ENCODE measurements around the gene ETV6.
A peak's percentile ranks its signal among the peaks of the same experiment; 100 is the strongest.

Gene ETV6

DNA sequence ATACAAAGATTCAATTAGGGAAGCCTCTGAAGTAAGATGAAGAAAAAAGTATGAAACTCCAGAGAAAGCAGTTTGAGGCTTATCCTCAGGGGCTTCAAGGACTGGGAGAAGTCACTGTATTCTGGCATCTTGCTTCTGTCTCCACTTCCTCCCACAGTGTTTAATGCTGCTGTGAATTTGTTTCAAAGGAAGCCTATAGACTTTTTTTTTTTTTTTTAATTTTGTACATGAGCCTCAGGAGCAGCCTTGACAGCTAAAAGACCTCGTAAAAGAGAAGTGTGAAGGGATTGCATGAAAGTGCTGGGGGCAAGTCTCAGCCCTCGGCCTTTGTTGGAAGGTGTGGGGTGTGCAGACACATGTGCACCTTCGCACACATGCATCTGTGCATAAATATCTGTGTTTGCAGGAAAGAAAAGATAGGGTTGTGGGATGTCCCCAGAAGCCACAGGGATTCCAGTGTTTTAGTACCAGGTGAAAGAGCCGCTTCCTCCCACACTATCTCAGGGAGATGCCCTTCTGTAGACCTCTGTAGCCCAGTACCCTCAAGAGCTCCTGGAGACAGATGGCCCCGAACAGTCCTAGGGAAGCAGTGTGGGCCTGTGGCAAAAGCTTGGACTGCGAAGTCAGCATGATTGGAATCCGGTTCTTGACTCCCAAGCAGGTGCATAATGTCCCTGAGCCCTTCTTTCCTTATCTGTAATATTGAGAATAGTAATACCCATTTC lies 227.8 kb downstream of the ETV6 start:
- Histone ChIP-seq H3K4me3 (ENCODE audit: low read length) (no peak overlapping the region), H3K9me3 (ENCODE audit: control insufficient read depth, low read length) (no peaks in the 10 kb centered on the region)
- no peak for DNase-seq (ENCODE audit: low read depth)

DNA sequence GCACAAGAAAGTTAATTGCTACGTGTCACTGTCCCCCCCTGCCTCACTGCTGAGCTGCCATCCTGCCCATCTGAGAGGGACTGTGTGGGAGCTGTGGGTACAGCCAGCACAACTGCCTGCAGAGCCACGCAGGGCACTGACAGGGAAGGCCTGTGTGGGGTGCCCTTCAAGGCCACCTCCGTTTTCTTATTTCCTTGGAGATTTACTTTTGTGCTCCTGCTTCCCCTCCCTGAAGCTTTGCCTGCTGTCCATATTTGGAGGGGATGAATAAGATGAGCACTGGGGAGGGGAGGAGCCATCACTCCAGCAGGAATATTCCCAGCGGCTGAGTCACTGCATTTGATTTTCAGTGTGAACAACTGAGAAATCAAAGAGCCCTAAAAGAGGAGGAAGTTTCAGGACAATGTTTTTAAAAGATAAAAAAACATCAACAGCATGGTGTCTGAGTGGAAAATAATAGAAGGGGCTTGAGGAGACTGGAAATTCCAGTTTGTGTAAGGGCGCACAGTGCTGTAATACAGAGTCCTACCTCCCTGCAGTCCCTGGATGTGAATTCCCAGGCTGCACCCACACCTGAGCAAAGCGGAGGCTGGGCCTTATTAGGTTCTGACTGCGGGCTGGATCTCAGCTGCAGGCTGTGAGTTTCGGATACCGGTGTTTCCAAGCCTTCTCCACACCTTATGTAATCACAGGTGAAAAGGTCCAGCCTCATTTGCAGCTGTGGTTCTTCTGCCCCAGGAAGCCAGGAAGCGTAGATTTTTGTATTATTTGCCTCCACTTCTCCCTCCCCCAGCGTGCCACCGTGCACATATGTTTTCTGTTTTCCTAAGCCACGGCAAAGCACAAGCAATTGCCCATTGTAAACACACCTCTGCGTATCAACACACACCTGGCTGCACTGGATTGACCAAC lies 228.7 kb downstream of the ETV6 start:
- H3K9ac ChIP-seq (ENCODE audit: low read length): peak overlapping the region; percentile 40
- no peaks in the 10 kb centered on the region for H3K9me3 ChIP-seq (ENCODE audit: control insufficient read depth, low read length)
- peak; percentile 77 for DNase-seq (ENCODE audit: low read depth)
- H3K36me3 ChIP-seq (ENCODE audit: control insufficient read depth, insufficient read depth, low read length, severe bottlenecking): peaks cover 2% of the 10 kb centered on the region
- H3K4me1 ChIP-seq (ENCODE audit: control insufficient read depth, insufficient read depth, low read length): peaks cover 12% of the 10 kb centered on the region
- H3K4me3 ChIP-seq (ENCODE audit: low read length): no peak overlapping the region
- no peaks in the 10 kb centered on the region for H3K27me3 ChIP-seq (replicated peaks; ENCODE audit: control insufficient read depth, insufficient read depth, low read length)

More for the DNA sequence above, 227.8 kb downstream of the ETV6 start:
- H3K4me1 ChIP-seq (ENCODE audit: control insufficient read depth, insufficient read depth, low read length): peaks cover 12% of the 10 kb centered on the region
- no peak overlapping the region for H3K9ac ChIP-seq (ENCODE audit: low read length)
- H3K36me3 ChIP-seq (ENCODE audit: control insufficient read depth, insufficient read depth, low read length, severe bottlenecking): peaks cover 7% of the 10 kb centered on the region
- H3K27me3 ChIP-seq (replicated peaks; ENCODE audit: control insufficient read depth, insufficient read depth, low read length): no peaks in the 10 kb centered on the region

DNA sequence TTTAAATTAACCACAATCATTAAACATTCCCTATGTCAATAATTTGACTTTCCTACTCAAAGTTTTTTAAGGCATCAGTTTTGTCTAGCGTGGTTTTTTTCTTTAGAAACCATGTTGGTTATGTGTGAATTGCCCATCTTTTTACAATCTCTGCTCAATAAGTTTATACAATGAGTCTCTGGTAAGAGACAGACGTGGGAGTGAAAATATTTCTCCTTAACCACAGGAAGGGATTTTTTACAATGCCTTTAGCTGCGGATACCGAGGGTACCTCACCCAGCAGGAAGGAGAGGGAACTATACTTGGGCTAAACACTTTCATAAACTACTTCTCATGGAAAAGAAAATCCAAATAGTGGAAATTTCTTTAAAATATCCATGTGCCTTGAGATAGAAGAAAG lies 229.8 kb downstream of the ETV6 start:
- no peak overlapping the region for H3K4me3 ChIP-seq (ENCODE audit: low read length)
- no peaks in the 10 kb centered on the region for H3K27me3 ChIP-seq (replicated peaks; ENCODE audit: control insufficient read depth, insufficient read depth, low read length)
- H3K36me3 ChIP-seq (ENCODE audit: control insufficient read depth, insufficient read depth, low read length, severe bottlenecking): no peaks in the 10 kb centered on the region
- H3K9ac ChIP-seq (ENCODE audit: low read length): no peak overlapping the region
- no peaks in the 10 kb centered on the region for H3K9me3 ChIP-seq (ENCODE audit: control insufficient read depth, low read length)
- peaks cover 12% of the 10 kb centered on the region for H3K4me1 ChIP-seq (ENCODE audit: control insufficient read depth, insufficient read depth, low read length)
- peak; percentile 40 for DNase-seq (ENCODE audit: low read depth)

DNA sequence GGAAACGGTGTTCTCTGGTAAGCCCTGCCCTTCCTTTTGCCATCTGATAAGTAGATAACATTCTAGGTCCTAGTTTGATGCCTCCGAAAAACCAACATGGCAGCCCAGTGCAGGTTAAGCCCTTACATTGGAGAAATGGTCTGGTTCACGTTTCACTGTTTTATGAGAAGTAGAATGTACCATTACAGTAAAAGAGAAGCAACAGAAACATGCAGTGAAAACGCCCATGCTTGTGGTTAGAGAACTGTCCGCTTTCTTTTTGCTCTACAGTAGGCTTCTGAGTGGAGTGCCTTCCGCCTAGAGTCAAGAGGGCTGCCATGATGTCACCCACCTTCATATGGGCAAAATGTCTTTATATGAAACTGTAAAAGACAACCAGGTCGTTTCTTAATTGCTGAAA lies 230.9 kb downstream of the ETV6 start:
- Histone ChIP-seq H3K4me3 (ENCODE audit: low read length) (no peak overlapping the region), H3K27me3 (replicated peaks; ENCODE audit: control insufficient read depth, insufficient read depth, low read length) (no peaks in the 10 kb centered on the region), H3K4me1 (ENCODE audit: control insufficient read depth, insufficient read depth, low read length) (peaks cover 21% of the 10 kb centered on the region), H3K9me3 (ENCODE audit: control insufficient read depth, low read length) (no peaks in the 10 kb centered on the region), H3K36me3 (ENCODE audit: control insufficient read depth, insufficient read depth, low read length, severe bottlenecking) (peaks cover 5% of the 10 kb centered on the region), H3K9ac (ENCODE audit: low read length) (no peak overlapping the region)
- DNase-seq (ENCODE audit: low read depth): no peak

DNA sequence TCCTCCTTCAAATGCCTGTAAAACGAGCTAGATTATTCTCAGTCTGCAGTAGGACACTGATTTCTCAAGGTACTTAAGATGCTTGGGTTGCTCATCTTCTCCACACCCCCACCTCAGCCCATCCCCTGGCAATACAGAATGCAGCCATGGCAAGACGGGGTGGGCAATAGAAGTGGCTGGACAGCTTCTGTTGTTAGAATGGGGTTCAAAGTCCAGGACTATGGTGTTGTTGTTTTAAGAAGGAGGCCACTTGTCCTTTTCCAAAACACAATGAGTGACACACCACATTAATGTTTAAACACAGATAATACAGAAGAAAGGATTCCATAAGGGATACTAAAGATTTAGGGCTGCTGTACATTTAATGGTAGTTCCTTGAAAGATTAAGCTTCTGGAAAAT lies 232.4 kb downstream of the ETV6 start:
- H3K4me1 ChIP-seq (ENCODE audit: control insufficient read depth, insufficient read depth, low read length): peaks cover 22% of the 10 kb centered on the region
- no peak for DNase-seq (ENCODE audit: low read depth)

DNA sequence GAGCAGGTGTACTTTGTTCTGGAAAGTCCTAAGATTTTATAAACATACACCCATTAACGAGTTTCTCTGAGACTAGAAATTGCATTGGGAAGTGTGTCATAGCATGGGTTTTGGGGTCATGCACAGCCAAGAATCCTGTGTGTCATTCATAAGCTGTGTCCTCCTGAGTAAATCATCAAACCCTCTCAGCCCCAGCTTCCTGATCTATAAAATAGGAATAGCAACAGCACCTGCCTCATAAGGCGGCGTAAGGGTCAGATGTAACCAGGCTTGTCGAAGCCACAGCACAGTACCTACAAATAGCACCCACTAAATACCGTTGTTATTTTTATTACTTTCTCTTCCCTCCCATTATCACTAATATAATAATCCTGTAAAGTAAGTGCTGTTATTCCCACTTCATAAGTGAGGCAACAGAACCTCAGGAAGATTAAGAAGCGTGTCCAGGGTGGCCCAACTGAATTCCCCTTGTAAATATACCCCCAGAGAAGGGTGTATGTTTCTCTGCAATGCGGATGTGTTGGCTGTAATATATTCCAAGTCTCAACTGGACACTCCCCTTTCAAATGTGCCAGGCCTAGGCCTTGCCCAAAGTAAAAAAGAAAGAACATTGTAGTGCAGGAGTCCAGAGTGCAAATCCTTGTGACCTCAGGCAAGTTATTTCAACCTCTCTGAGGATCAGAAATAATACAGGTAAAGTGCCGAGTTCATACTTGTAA lies 233.0 kb downstream of the ETV6 start:
- DNase-seq (ENCODE audit: low read depth): no peak
- peaks cover 21% of the 10 kb centered on the region for H3K36me3 ChIP-seq (ENCODE audit: control insufficient read depth, insufficient read depth, low read length, severe bottlenecking)
- no peak overlapping the region for H3K4me3 ChIP-seq (ENCODE audit: low read length)
- H3K27me3 ChIP-seq (replicated peaks; ENCODE audit: control insufficient read depth, insufficient read depth, low read length): no peaks in the 10 kb centered on the region
- peaks cover 22% of the 10 kb centered on the region for H3K4me1 ChIP-seq (ENCODE audit: control insufficient read depth, insufficient read depth, low read length)
- H3K9me3 ChIP-seq (ENCODE audit: control insufficient read depth, low read length): no peaks in the 10 kb centered on the region
- H3K9ac ChIP-seq (ENCODE audit: low read length): no peak overlapping the region

More for the DNA sequence above, 232.4 kb downstream of the ETV6 start:
- no peaks in the 10 kb centered on the region for H3K9me3 ChIP-seq (ENCODE audit: control insufficient read depth, low read length)
- H3K27me3 ChIP-seq (replicated peaks; ENCODE audit: control insufficient read depth, insufficient read depth, low read length): no peaks in the 10 kb centered on the region
- no peak overlapping the region for H3K9ac ChIP-seq (ENCODE audit: low read length)
- H3K4me3 ChIP-seq (ENCODE audit: low read length): no peak overlapping the region
- peaks cover 19% of the 10 kb centered on the region for H3K36me3 ChIP-seq (ENCODE audit: control insufficient read depth, insufficient read depth, low read length, severe bottlenecking)

DNA sequence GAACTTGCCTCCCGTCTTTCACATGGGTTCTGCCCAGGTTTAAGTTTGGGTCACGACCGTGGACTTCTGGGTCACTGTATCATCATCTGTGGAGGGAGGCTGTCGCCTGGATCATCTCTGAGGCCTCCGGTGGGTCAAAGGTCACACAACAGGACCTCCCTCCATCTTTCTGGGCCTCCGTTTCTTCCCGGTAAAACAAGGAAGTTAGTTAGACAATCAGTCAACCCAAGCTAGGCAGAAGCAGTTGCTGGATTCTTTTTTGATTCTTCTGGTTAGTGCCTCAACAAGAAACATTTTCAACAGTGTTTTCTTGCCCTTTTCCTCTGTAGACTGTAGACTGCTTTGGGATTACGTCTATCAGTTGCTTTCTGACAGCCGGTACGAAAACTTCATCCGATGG lies 234.6 kb downstream of the ETV6 start:
- Histone ChIP-seq H3K9ac (ENCODE audit: low read length) (no peak overlapping the region), H3K27me3 (replicated peaks; ENCODE audit: control insufficient read depth, insufficient read depth, low read length) (no peaks in the 10 kb centered on the region), H3K4me1 (ENCODE audit: control insufficient read depth, insufficient read depth, low read length) (peaks cover 10% of the 10 kb centered on the region), H3K9me3 (ENCODE audit: control insufficient read depth, low read length) (no peaks in the 10 kb centered on the region), H3K36me3 (ENCODE audit: control insufficient read depth, insufficient read depth, low read length, severe bottlenecking) (peaks cover 36% of the 10 kb centered on the region), H3K4me3 (ENCODE audit: low read length) (no peak overlapping the region)
- DNase-seq (ENCODE audit: low read depth): no peak

DNA sequence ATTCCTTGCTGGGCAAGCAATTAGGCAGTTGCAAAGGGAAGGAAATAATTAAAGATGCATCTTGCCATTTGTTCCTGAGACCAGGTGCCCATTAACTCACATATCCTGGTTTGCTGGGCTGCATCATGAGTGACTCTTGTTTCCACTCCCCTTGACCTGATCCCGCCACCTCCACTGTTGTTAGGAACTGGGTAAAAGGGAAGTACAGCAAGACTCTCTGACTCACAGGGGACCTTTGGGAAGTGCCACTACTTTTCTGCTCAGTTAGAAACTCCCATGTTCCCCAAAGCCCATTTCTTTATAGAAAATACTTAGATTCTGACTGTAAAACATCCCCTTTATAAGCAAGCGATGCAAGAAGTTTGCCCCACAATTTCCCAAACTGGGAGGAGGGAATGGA lies 235.2 kb downstream of the ETV6 start:
- H3K4me3 ChIP-seq (ENCODE audit: low read length): no peak overlapping the region
- H3K9ac ChIP-seq (ENCODE audit: low read length): no peak overlapping the region
- no peak for DNase-seq (ENCODE audit: low read depth)
- H3K4me1 ChIP-seq (ENCODE audit: control insufficient read depth, insufficient read depth, low read length): peaks cover 10% of the 10 kb centered on the region
- no peaks in the 10 kb centered on the region for H3K27me3 ChIP-seq (replicated peaks; ENCODE audit: control insufficient read depth, insufficient read depth, low read length)
- peaks cover 36% of the 10 kb centered on the region for H3K36me3 ChIP-seq (ENCODE audit: control insufficient read depth, insufficient read depth, low read length, severe bottlenecking)
- H3K9me3 ChIP-seq (ENCODE audit: control insufficient read depth, low read length): no peaks in the 10 kb centered on the region

DNA sequence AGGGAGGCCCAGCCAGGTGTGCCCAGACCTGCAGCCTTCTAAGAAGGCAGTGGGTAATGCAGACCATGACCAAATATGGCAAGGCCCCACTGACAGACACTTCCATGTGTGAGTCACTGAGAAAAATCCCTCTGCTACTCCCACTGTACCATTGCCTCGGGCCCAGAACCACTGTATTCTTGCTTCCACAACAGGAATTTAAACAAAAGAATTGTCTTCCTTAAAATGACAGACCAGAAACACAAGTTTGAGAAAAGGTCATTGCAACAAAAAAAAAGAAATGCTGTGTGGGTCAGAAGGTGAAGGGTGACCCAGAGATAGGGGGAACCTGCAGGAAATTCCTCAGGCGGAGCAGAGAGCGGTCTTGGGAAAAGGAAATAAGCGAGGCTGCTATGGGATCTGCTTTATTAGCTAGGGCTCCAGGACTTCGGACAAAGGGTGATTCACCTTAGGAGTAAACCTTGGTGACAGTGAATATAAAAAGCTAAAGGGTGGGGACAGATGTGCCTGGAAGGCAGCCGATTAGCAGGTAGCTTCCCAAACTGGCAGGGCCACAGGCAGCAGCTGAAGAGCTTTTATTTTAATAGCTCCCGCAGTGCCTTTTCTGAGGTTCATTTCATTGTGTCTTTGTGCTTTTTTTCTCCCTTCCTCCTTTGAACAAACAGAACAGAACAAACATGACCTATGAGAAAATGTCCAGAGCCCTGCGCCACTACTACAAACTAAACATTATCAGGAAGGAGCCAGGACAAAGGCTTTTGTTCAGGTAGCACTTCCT lies 236.0 kb downstream of the ETV6 start:
- no peak overlapping the region for H3K4me3 ChIP-seq (ENCODE audit: low read length)
- no peak overlapping the region for H3K9ac ChIP-seq (ENCODE audit: low read length)
- H3K4me1 ChIP-seq (ENCODE audit: control insufficient read depth, insufficient read depth, low read length): peaks cover 10% of the 10 kb centered on the region
- H3K9me3 ChIP-seq (ENCODE audit: control insufficient read depth, low read length): no peaks in the 10 kb centered on the region
- H3K27me3 ChIP-seq (replicated peaks; ENCODE audit: control insufficient read depth, insufficient read depth, low read length): no peaks in the 10 kb centered on the region
- H3K36me3 ChIP-seq (ENCODE audit: control insufficient read depth, insufficient read depth, low read length, severe bottlenecking): peaks cover 36% of the 10 kb centered on the region
- DNase-seq (ENCODE audit: low read depth): peak; percentile 70

DNA sequence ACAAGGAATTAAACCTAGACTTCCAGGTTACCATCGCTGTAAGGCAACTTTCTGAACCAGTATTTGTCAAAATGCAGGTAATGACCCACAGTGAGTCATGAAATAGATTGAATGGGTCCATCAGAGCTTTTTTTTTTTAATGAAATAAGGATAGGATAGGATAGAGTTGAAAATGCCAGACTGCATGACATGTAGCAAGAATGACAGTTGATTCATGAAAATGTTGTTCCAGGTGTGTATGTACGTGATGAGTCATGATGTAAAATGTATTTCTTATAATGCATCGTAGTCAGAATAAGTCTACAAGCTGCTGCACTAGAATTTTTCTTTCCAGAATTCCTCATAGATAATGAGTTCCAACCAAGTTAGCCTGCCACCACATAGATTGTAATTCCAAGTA lies 236.9 kb downstream of the ETV6 start:
- no peak overlapping the region for H3K4me3 ChIP-seq (ENCODE audit: low read length)
- H3K9ac ChIP-seq (ENCODE audit: low read length): no peak overlapping the region
- H3K4me1 ChIP-seq (ENCODE audit: control insufficient read depth, insufficient read depth, low read length): peaks cover 10% of the 10 kb centered on the region
- H3K27me3 ChIP-seq (replicated peaks; ENCODE audit: control insufficient read depth, insufficient read depth, low read length): no peaks in the 10 kb centered on the region
- H3K9me3 ChIP-seq (ENCODE audit: control insufficient read depth, low read length): no peaks in the 10 kb centered on the region
- peaks cover 44% of the 10 kb centered on the region for H3K36me3 ChIP-seq (ENCODE audit: control insufficient read depth, insufficient read depth, low read length, severe bottlenecking)
- DNase-seq (ENCODE audit: low read depth): no peak
